H1 (cell line): ENCODE data around the gene CDKN1A.

Source experiments
- EGR1 ChIP-seq: IDR thresholded peaks from 2 replicates; pipeline ENCODE4 v1.6.1; 2011; ENCODE audit warnings: low read depth, low read length, borderline replicate concordance
- EZH2 ChIP-seq: fragments of 200-600 bp; sonication (generic); IDR thresholded peaks from 2 replicates; pipeline ENCODE4 v1.7.1; 2012; ENCODE audit warnings: low read depth, mild to moderate bottlenecking, moderate library complexity, low read length, inconsistent platforms; ENCODE audit not compliant: severe bottlenecking
- KDM1A ChIP-seq: fragments of 200-600, 300-600 bp; sonication (generic); IDR thresholded peaks from 2 replicates; pipeline ENCODE4 v1.7.1; 2016; ENCODE audit warnings: mild to moderate bottlenecking, low read length, borderline replicate concordance
- POLR2A ChIP-seq, 2 experiments: IDR thresholded peaks; 1 replicate in 1 of 2; 2 replicates in 1 of 2; pipeline ENCODE4 v1.6.1; 2011; ENCODE audit warnings: low read depth in 2 of 2, low read length in 2 of 2, mild to moderate bottlenecking in 2 of 2; ENCODE audit errors: control extremely low read depth in 1 of 2
- SAP30 ChIP-seq: fragments of 300-600 bp; sonication (generic); IDR thresholded peaks from 2 replicates; pipeline ENCODE4 v1.7.1; 2012; ENCODE audit warnings: low read length, moderate library complexity, mild to moderate bottlenecking, inconsistent platforms; ENCODE audit not compliant: insufficient read depth, insufficient replicate concordance

DNA sequence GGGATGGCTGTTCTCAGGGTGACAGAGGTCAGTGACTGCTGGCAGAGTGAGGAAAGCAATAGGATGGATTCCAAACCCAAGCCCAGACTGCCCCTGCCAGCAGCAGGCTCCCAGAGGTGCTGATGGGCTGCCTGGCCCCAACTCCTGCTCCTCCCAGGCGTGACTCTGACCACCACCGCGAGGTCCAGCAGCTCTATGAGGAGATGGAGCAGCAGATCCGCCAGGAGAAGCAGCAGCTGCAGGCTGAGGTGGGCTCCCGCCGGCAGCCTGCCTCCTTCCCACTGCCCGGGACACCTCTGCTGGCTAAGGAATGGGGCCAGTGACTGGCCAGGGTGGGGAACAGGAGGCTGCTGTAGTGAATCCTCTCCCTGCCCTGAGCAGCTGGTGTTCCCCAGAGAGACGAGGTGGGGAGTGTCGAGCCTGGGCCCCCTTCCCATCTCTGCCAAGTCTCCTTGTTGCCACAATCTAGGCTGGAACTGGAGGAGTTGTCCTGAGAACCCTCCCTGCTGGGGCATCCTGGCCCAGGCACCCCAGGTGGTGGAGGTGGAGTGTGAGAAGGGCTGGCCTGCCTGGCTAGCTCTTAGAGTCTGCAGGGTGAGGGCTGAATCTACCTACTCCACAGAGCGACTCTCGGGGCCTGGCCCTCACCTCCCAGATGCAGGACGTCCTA is 39.5 kb downstream of the CDKN1A start:
- TF ChIP-seq KDM1A (no peak), POLR2A (IDR thresholded peaks at IDR 0.05; ENCODE audit: control extremely low read depth in 1 of 2, low read depth in 2 of 2, low read length in 2 of 2) (no peak), SAP30 (no peak), EGR1 (no peak), EZH2 (no peak)
